Heart left ventricle (tissue), 16 donors: Measurements from ENCODE around the gene GUCA1C. TPM values are rescaled to one million over a fixed set of nuclear protein-coding genes. Genes with fewer than 3 reads are reported as not detected.

Experiments
- ATAC-seq, 4 donors: fragments of 200-7000 bp; cut with Tn5 transposase; one replicate each; pipeline ENCODE4 v1.9.1; 2020 to 2022; ENCODE audit warnings: moderate library complexity in 4 of 4, mild to moderate bottlenecking in 3 of 4, moderate number of reproducible peaks in 1 of 4
- DNase-seq, 5 donors: peaks; one replicate each; pipeline ENCODE4 v3.0.0-alpha.2; 2020
- H3K27ac ChIP-seq, 12 donors: fragments of 200-600 bp; sonication (generic) in 4 of 12; one replicate each; pipeline versions ENCODE4 v1.5.0 to v1.8.0; 2016 to 2022; ENCODE audit warnings: mild to moderate bottlenecking in 2 of 12
- H3K27me3 ChIP-seq, 9 donors: fragments of 200-600 bp; sonication (generic) in 2 of 9; one replicate each; pipeline versions ENCODE4 v1.5.1 to v1.8.0; 2016 to 2022; ENCODE audit warnings: mild to moderate bottlenecking in 3 of 9
- H3K36me3 ChIP-seq, 9 donors: fragments of 200-600 bp; sonication (generic) in 2 of 9; one replicate each; pipeline versions ENCODE4 v1.5.0 to v1.8.0; 2018 to 2022; ENCODE audit warnings: mild to moderate bottlenecking in 2 of 9
- H3K4me1 ChIP-seq, 12 donors: fragments of 200-600 bp; sonication (generic) in 4 of 12; one replicate each; pipeline versions ENCODE4 v1.5.0 to v1.8.0; 2016 to 2022; ENCODE audit warnings: mild to moderate bottlenecking in 3 of 12
- H3K4me3 ChIP-seq, 12 donors: fragments of 200-600 bp; sonication (generic) in 4 of 12; one replicate each; pipeline versions ENCODE4 v1.5.0 to v1.8.0; 2017 to 2022; ENCODE audit warnings: mild to moderate bottlenecking in 9 of 12, moderate library complexity in 4 of 12
- H3K9me3 ChIP-seq, 12 donors: fragments of 200-600 bp; sonication (generic) in 4 of 12; one replicate each; pipeline versions ENCODE4 v1.5.0 to v1.8.0; 2016 to 2022; ENCODE audit warnings: mild to moderate bottlenecking in 1 of 12
- CTCF ChIP-seq, 12 donors: fragments of 200-600 bp; sonication (generic) in 4 of 12; IDR thresholded peaks; one replicate each; pipeline versions ENCODE4 v1.5.0 to v1.8.0; 2018 to 2022; ENCODE audit warnings: antibody characterized with exemption in 12 of 12, mild to moderate bottlenecking in 5 of 12
- POLR2A ChIP-seq, 2 donors: fragments of 450-650 bp; IDR thresholded peaks; one replicate each; pipeline ENCODE4 v1.6.1; 2017; ENCODE audit warnings: antibody characterized with exemption in 2 of 2, mild to moderate bottlenecking in 2 of 2, moderate library complexity in 2 of 2
- WGBS, 4 donors: extraction: QIAGEN DNeasy Blood & Tissue Kit in 2 of 4; methylation state at CpG; one replicate each; pipeline versions ENCODE4 v1.1.5 to v1.1.7; 2013 to 2018; 5-methylcytosine and 5-hydroxymethylcytosine counted together
- intact Hi-C, 10 donors: fragments of 100-400 bp; cut with DNase I; formaldehyde crosslinking; loops; one replicate each; pipeline versions ENCODE4 v1.11.1 to v1.14.2; 2022
- polyA plus RNA-seq, 2 donors: library from polyadenylated mRNA; stranded (reverse); fragments of 200-250 nt; gene quantifications; one replicate each; pipeline ENCODE4 v1.2.3, GENCODE V29; 2013
- total RNA-seq, 9 donors: library from RNA; depleted of rRNA in 2 of 9; stranded (reverse); fragments of >200 nt in 2 of 9; fragmentation: NEBNext Ultra II Directional in 3 of 9; extraction: Animal tissue kit (Norgen Biotek cat#: 25700) in 3 of 9; gene quantifications; one replicate each; pipeline versions ENCODE4 v1.1.0 to v1.2.4, GENCODE V29; 2016 to 2023
- donor health status: ischemic (EF 13 %, LVEDD 7.1; RV severe dilation, severe dysfunction).
- donor health status: healthy with polysubstance abuse.
- donor health status: DM: no; HTN: yes; CAD: no.
- donor health status: DM: no; HTN: no; CAD: no.
- donor health status: ischemic (EF 25% LVEDD 6.9; RV normal size, moderate dysfunction).
- donor health status: ischemic (EF 25% LVEDD 5.7; RV mildly dilated, moderate dysfunction).
- donor health status: healthy.
- donor health status: DM: yes; HTN: yes; CAD: no.
- donor health status: ischemic (EF 35%, LVEDD 5.7; RV mildly dilated, moderate dysfunction).
- donor health status: nonischemic (EF 11% LVEDD 7.7; RV severe dilation, severe dysfunction).
- donor health status: DM: yes; HTN: yes; CAD: no.
- donor health status: PGD.
- donor health status: ischemic (EF 29% LVEDD 5.4; RV normal size, mild dysfunction).
- donor health status: nonischemic (EF 23%, LVEDD 6.1; RV moderate dilation, normal function).

The GUCA1C gene
- total and polyA plus RNA-seq, 11 donors = 0.14 to 20.7 (median 4.5) TPM; not detected in 1

DNA sequence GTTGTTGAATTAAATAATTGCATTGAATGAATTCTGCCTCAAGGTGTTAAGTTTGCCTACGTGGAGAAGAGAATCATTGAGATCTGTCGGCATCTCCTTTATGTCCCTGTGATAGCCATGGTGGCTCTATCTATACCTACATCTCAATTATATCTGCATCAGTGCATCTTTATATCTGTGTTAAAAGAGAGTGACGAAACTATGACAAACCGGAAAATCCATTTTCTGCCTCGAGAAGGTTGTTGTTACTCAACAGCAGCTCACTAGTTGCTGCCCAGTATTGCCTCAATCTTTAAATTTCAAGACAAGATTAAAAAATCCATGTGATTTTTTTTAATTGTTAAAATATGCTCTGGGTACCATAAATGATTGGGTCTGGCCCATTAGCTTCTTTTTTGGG is 58.7 kb downstream of the GUCA1C start:
- no peak overlapping the region for H3K27ac ChIP-seq
- no peaks in the 10 kb centered on the region for H3K27me3 ChIP-seq
- H3K4me1 ChIP-seq = peaks cover 0 to 4% (median 0%) of the 10 kb centered on the region in 12 donors
- no peak for ATAC-seq
- no peak for DNase-seq
- 80 to 84% (median 82%) methylated on average over 5 of the region's 5 CpGs for WGBS, 4 donors
- no peak overlapping the region for H3K4me3 ChIP-seq
- TF ChIP-seq POLR2A (IDR thresholded peaks at IDR 0.05) (no peak), CTCF (IDR thresholded peaks at IDR 0.05) (no peak)
- no peaks in the 10 kb centered on the region for H3K36me3 ChIP-seq
- intact Hi-C loops = no loop called here
- no peaks in the 10 kb centered on the region for H3K9me3 ChIP-seq

- H3K27ac ChIP-seq = no peak overlapping the region
- intact Hi-C loops = no loop called here
- DNase-seq = no peak
- no peaks in the 10 kb centered on the region for H3K27me3 ChIP-seq
- WGBS, 4 donors = 68 to 81% (median 70%) methylated on average over 3 of the region's 3 CpGs
- no peak overlapping the region for H3K4me3 ChIP-seq
- no peaks in the 10 kb centered on the region for H3K36me3 ChIP-seq
- TF ChIP-seq CTCF (IDR thresholded peaks at IDR 0.05) (no peak), POLR2A (IDR thresholded peaks at IDR 0.05) (no peak)
- no peak for ATAC-seq
- H3K9me3 ChIP-seq = no peaks in the 10 kb centered on the region
- H3K4me1 ChIP-seq = no peaks in the 10 kb centered on the region
These were observed 61.8 kb downstream of the GUCA1C start for GRCh38 chr3:108891833-108892232.

DNA sequence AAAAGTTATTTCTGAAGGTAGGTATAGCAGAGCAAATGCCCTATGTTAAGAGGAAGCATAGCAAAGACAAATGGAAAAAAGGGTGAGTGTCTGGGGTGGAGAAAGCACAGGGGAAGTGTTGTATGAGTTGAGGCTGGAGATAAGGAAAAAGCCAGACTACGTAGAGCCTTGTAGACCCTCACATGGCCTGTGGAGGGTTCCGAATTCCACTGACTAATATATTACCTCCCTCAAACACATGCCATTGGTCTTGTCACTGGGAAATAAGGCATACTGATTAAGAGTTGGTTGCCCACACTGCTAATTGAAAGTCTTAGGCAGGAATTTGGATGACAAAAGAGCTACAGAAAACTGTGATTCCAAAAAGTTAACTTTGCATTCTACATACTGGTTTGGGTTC is 65.9 kb downstream of the GUCA1C start:
- Histone ChIP-seq H3K27ac (no peak overlapping the region), H3K27me3 (no peaks in the 10 kb centered on the region), H3K36me3 (no peaks in the 10 kb centered on the region), H3K4me3 (no peak overlapping the region), H3K9me3 (no peaks in the 10 kb centered on the region), H3K4me1 (no peaks in the 10 kb centered on the region)
- TF ChIP-seq CTCF (IDR thresholded peaks at IDR 0.05) = no peak
- no peak for TF ChIP-seq POLR2A (IDR thresholded peaks at IDR 0.05)
- ATAC-seq = no peak
- intact Hi-C loops = no loop called here
- no peak for DNase-seq
- 41 to 59% (median 46%) methylated on average over 2 of the region's 2 CpGs for WGBS, 4 donors

DNA sequence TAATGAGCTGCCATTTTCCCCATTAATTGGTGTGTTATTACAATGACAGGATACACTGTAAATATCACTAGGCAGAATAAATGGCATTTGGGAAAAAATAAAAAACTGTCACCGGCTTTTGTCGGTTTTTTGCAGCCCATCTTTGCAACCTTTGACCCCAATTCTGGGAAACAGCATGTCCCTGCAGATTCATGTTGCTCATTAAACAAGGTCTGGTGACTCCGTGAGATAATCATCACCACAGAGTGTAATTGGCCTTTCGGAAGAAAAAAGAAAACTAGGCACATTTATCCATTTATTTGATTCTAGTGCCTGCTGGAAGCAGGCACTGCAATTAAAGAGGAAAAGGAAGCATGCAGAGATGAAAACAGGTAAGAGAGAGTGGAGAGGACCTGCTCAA is 66.6 kb downstream of the GUCA1C start:
- ATAC-seq = no peak
- Histone ChIP-seq H3K9me3 (no peaks in the 10 kb centered on the region), H3K27me3 (no peaks in the 10 kb centered on the region), H3K4me1 (no peaks in the 10 kb centered on the region), H3K4me3 (no peak overlapping the region), H3K27ac (no peak overlapping the region), H3K36me3 (no peaks in the 10 kb centered on the region)
- no peak for TF ChIP-seq POLR2A (IDR thresholded peaks at IDR 0.05)
- TF ChIP-seq CTCF (IDR thresholded peaks at IDR 0.05) = no peak
- WGBS, 4 donors = 82 to 87% (median 85%) methylated on average over 4 of the region's 4 CpGs
- DNase-seq = no peak
- intact Hi-C loops = no loop called here
